Astrocyte (in vitro differentiated cells and primary cell): ENCODE results near the gene OR6B3. TPM values are rescaled to one million over a fixed set of nuclear protein-coding genes. Genes with fewer than 3 reads are reported as not detected.

Source experiments
- DNase-seq: peaks from one replicate; pipeline ENCODE4 v3.0.0-alpha.2; 2010; ENCODE audit warnings: low read depth
- FAIRE-seq: peaks from 2 replicates; lab custom pipeline; 2011; peaks lifted over from hg19 to GRCh38; lab: Jason Lieb, UNC
- H2AFZ ChIP-seq: 2 replicates; pipeline ENCODE4 v1.6.0; 2012; ENCODE audit warnings: low read depth, low read length, inconsistent platforms
- H3K27ac ChIP-seq: 2 replicates; pipeline ENCODE4 v1.5.1; 2011; ENCODE audit warnings: low read depth, low read length, inconsistent platforms
- H3K27me3 ChIP-seq: 2 replicates; pipeline ENCODE4 v1.6.0; 2011; ENCODE audit warnings: low read length, inconsistent platforms; ENCODE audit not compliant: insufficient read depth
- H3K36me3 ChIP-seq: 2 replicates; pipeline ENCODE4 v1.5.1; 2011; ENCODE audit warnings: low read length, inconsistent platforms; ENCODE audit not compliant: insufficient read depth
- H3K4me1 ChIP-seq: 2 replicates; pipeline ENCODE4 v1.5.1; 2011; ENCODE audit warnings: low read length, inconsistent platforms; ENCODE audit not compliant: insufficient read depth
- H3K4me2 ChIP-seq: 2 replicates; pipeline ENCODE4 v1.6.0; 2012; ENCODE audit warnings: low read length, inconsistent platforms
- H3K4me3 ChIP-seq: 2 replicates; pipeline ENCODE4 v1.5.1; 2011; ENCODE audit warnings: low read depth, mild to moderate bottlenecking, low read length, inconsistent platforms; ENCODE audit not compliant: insufficient read depth
- H3K79me2 ChIP-seq: 2 replicates; pipeline ENCODE4 v1.6.0; 2012; ENCODE audit warnings: mild to moderate bottlenecking, low read length, inconsistent platforms; ENCODE audit not compliant: insufficient read depth
- H3K9ac ChIP-seq: 2 replicates; pipeline ENCODE4 v1.6.0; 2012; ENCODE audit warnings: mild to moderate bottlenecking, low read length, inconsistent platforms
- H3K9me3 ChIP-seq: 2 replicates; pipeline ENCODE4 v1.5.1; 2012; ENCODE audit warnings: low read depth, mild to moderate bottlenecking, low read length, inconsistent platforms; ENCODE audit not compliant: insufficient read depth
- H4K20me1 ChIP-seq: 2 replicates; pipeline ENCODE4 v1.6.0; 2012; ENCODE audit warnings: low read length, inconsistent platforms; ENCODE audit not compliant: insufficient read depth
- H3K27ac Mint-ChIP-seq: one replicate; pipeline ENCODE4 v1.8.0; 2021; ENCODE audit warnings: mild to moderate bottlenecking, mixed read lengths; ENCODE audit not compliant: unreplicated experiment
- H3K27me3 Mint-ChIP-seq: one replicate; pipeline ENCODE4 v1.8.0; 2021; ENCODE audit warnings: low read depth, mixed read lengths; ENCODE audit not compliant: unreplicated experiment
- H3K36me3 Mint-ChIP-seq: one replicate; pipeline ENCODE4 v1.8.0; 2021; ENCODE audit warnings: low read depth, mixed read lengths; ENCODE audit not compliant: unreplicated experiment
- H3K4me1 Mint-ChIP-seq: one replicate; pipeline ENCODE4 v1.8.0; 2021; ENCODE audit warnings: low read depth, mixed read lengths; ENCODE audit not compliant: unreplicated experiment
- H3K4me3 Mint-ChIP-seq: one replicate; pipeline ENCODE4 v1.8.0; 2021; ENCODE audit warnings: mild to moderate bottlenecking, moderate library complexity, mixed read lengths; ENCODE audit not compliant: unreplicated experiment
- H3K9me3 Mint-ChIP-seq: one replicate; pipeline ENCODE4 v1.8.0; 2021; ENCODE audit warnings: mild to moderate bottlenecking, mixed read lengths; ENCODE audit not compliant: unreplicated experiment
- CTCF ChIP-seq: IDR thresholded peaks from 2 replicates; pipeline ENCODE4 v1.5.1; 2011; ENCODE audit warnings: low read depth, mild to moderate bottlenecking, inconsistent platforms, low read length, moderate library complexity; ENCODE audit not compliant: insufficient read depth
- EZH2 ChIP-seq: IDR thresholded peaks from 2 replicates; pipeline ENCODE4 v1.6.1; 2012; ENCODE audit warnings: mild to moderate bottlenecking, low read length, inconsistent platforms; ENCODE audit not compliant: insufficient read depth
- total RNA-seq: library from RNA; stranded (reverse); gene quantifications from 2 replicates; pipeline ENCODE4 v1.2.1, GENCODE V29; 2021

OR6B3 gene
- total RNA-seq, 1 donor from 2014 or later = not detected

- Histone ChIP-seq H3K9me3 (no peaks in the 10 kb centered on the region), H3K4me1 (no peaks in the 10 kb centered on the region), H3K9ac (no peak overlapping the region), H3K79me2 (no peaks in the 10 kb centered on the region), H2AFZ (no peak overlapping the region), H3K4me2 (no peak overlapping the region), H3K36me3 (no peaks in the 10 kb centered on the region), H3K27me3 (peaks cover 9% of the 10 kb centered on the region), H4K20me1 (no peaks in the 10 kb centered on the region), H3K27ac (no peak overlapping the region), H3K4me3 (no peak overlapping the region)
- H3K36me3 Mint-ChIP-seq = no peaks in the 10 kb centered on the region
- TF ChIP-seq EZH2 (no peak), CTCF (no peak)
- H3K4me3 Mint-ChIP-seq = no peak overlapping the region
- H3K9me3 Mint-ChIP-seq = peaks cover 5% of the 10 kb centered on the region
- no peak overlapping the region for H3K27ac Mint-ChIP-seq
- no peaks in the 10 kb centered on the region for H3K4me1 Mint-ChIP-seq
- no peak for FAIRE-seq
- no peak for DNase-seq
- peaks cover 23% of the 10 kb centered on the region for H3K27me3 Mint-ChIP-seq
These were observed 11.6 kb upstream of the OR6B3 start for GRCh38 chr2:240064898-240065297.

GRCh38 chr2:240060977-240061591, 7.8 kb upstream of the OR6B3 start:
- FAIRE-seq = no peak

More at GRCh38 chr2:240060977-240061591, 7.8 kb upstream of the OR6B3 start:
- Histone ChIP-seq H3K27ac (no peak overlapping the region), H3K9me3 (no peaks in the 10 kb centered on the region), H3K9ac (no peak overlapping the region), H3K27me3 (peaks cover 17% of the 10 kb centered on the region), H3K36me3 (no peaks in the 10 kb centered on the region), H2AFZ (no peak overlapping the region), H3K4me1 (no peaks in the 10 kb centered on the region), H4K20me1 (no peaks in the 10 kb centered on the region), H3K79me2 (no peaks in the 10 kb centered on the region), H3K4me2 (no peak overlapping the region), H3K4me3 (no peak overlapping the region)
- Mint-ChIP-seq H3K27ac (no peak overlapping the region), H3K9me3 (peaks cover 1% of the 10 kb centered on the region), H3K4me3 (no peak overlapping the region), H3K36me3 (no peaks in the 10 kb centered on the region), H3K27me3 (peaks cover 45% of the 10 kb centered on the region), H3K4me1 (no peaks in the 10 kb centered on the region)
- no peak for TF ChIP-seq EZH2
- TF ChIP-seq CTCF = peak; percentile 65
- peak; percentile 14 for DNase-seq
